Measurements from ENCODE around the gene KLF11.
"Not testable (repeated sequence)": the region's sequence is repeated elsewhere in the genome, so short reads cannot be mapped to it uniquely, and the experiment has no call there.

- not testable (repeated sequence) for TF ChIP-seq RAD21 (CRISPR knock-in tag; conservative IDR thresholded peaks at IDR 0.05 in 1 of 2, IDR thresholded peaks at IDR 0.05 in 1 of 2); NR2C1 (IDR thresholded peaks at IDR 0.05); NR2C1 (tag; IDR thresholded peaks at IDR 0.05); ELK1 (CRISPR knock-in tag; IDR thresholded peaks at IDR 0.05); KDM1A (IDR thresholded peaks at IDR 0.05)
Observed at GRCh38 chr2:10012366-10012962, 30.9 kb upstream of the KLF11 start.
